Activated T-helper 1 cell treated with anti-CD3 and anti-CD28 coated beads, Interleukin-2, amount 50 U/mL, for 16 hours (primary cell): Measurements from ENCODE around the gene LZTS2.

ENCODE experiments used
- DNase-seq, 2 donors: peaks; one replicate each; pipeline ENCODE4 v3.0.0-alpha.2; 2020; ENCODE audit warnings: low read depth in 1 of 2, low spot score in 1 of 2

The LZTS2 gene

DNA sequence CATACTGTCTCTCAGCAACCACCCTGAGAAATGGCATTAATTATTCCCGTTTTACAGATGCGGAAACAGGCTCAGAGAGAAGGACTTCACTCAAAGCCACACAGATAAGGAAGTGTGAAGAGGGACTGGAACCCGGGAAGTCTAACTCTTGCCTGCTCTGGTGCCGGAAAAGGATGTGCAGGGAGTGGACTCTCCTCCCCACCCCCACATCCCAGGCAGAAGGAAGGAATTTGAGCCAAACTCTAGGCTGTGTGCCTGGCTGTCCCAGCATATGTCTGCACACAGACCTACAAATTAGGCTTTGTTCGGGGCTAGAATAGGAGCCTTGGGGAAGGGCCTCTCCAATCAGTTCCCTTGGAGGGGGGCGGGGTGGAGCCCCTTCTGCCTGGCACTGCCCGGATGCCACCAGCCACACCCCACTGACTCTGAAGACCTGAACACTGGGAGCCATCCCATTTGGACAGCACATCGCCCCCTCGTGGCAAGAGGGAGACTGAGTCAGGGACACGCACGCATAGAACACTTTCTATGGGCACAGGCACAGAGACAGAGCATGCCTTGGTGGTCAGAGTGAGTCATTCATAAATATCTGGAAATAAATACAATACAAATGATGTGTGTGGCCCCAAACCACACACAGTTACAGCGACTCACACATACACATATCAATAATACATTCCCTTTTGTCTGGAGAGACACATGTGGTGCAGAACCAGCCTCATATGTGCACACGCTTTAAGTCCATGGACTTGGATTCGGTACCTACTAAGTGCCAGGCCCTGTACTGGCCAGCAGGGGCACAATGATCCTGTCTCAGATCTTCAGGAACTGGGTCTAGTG lies 13.1 kb downstream of the LZTS2 start:
- DNase-seq, result peak; percentile 63 to 66

DNA sequence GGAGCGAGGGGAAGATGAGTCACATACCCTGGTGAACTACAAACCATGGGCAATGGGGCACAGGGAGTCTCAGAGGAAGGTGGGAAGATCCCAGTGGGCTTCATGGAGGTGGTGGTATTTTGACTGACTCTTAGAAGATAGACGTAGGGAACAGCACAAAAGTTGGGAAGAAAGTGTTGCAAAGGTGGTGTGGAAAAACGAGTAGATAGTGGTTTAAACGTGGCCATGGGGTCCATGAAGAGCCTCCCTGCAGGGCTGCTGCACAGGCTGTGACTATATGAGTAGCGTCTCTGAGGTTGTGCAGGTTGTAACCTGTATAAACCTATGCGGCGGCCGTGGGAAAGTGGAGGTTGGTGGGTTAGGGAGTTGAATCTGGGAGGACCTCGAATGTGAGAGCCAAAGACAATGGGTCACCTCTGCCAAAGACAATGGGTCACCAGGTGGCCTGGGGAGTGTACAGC lies 13.8 kb downstream of the LZTS2 start:
- DNase-seq, result no peak

DNA sequence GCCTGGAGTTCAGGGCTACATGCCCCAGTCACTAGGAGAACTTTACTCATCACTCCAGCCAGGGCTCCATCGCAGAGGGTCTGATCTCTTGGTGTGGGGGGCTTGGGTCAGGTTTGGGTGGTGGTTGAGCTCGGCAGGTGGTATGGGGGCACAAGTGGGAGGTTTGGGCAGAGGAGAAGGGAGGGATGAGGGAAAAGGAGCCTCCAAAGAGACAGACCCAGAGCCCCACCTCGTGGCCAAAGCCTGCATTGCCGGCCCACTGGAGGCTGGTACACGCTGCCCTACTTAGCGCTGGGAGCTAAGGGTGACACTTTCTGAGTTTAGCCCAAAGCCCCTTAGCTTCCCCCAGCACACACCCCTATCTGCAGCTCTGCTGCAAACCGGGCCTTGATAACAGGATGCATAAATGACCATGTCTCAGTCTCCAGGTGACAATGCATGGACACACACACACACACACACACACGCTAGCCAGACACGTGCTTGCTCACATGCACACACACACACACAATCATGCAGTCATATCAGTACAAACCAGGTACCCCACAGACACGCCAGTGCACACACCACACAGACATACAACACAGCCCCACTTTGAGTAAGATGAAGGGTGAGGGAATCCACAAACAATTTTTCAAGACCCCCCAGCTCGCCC lies 14.7 kb downstream of the LZTS2 start:
- peak; percentile 42 to 68 for DNase-seq

- no peak for DNase-seq
Observed at GRCh38 chr10:101014966-101015581, 15.5 kb downstream of the LZTS2 start.

GRCh38 chr10:101015582-101015973 lies 16.0 kb downstream of the LZTS2 start:
- DNase-seq, result no peak

GRCh38 chr10:101016814-101017213 lies 17.2 kb downstream of the LZTS2 start:
- no peak for DNase-seq

DNA sequence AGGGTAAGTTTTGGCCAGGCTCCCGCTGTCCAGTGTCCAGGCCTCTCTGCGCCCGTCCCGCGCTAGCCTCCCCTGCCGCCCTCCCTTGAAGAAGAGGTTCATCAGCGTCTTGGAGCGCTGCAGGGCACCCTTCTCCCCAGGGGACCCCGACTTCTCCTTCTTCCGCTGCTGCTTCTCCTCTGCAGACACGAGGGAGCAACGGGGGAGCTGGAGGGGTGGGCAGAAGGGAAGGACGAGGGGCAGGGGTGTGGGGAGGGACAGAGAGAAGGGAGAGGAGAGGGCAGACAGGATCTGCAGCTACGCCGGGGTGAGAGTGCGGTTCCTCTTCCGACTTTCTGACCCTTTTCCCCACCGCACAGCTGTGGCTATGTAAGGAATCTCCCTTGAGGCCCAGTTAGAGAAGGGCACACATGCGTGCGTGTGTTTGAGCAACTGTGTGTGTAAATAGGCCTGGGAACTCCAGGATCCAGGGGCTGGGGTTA lies 18.6 kb downstream of the LZTS2 start:
- DNase-seq, result no peak

DNA sequence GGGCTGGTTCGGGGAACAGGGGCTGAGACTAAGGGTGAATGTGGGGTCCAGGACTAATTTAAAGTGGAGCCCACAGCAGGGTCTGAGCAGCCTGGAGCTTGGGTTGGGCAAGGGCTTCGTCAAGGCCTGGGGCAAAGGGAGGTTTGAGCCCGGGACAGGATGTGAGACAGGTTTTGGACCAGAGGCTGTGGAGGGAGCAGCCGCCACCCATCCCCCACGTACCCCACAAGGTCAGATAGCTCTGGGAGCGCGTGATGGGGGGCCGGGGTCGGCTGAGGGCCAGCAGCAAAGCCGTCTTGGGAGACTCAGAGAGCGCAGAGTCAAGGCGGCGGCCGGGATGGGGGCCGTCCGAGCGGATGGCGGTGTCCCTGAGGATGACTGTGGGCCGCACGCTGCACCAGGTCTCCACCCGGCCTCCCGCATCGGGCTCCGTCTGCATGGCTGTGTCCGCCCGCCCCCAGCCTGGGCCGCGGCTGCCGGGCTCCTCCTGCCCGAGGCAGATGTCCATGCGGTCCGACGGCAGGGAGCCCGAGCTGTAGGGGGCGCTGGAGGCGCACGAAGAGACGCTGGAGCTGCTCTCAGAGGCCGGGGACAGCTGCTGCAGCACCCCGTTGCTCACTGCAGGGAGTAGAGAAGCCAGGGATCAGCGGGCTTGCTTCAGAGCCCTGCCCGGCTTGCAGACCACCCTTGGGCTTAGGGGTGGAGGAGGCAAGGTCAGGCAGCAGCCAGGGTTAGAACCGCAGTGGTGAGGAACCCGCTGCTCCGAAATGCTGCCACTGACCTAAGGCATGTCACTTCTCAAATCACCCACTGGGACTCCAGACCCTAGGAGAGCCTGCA lies 19.2 kb downstream of the LZTS2 start:
- peak; percentile 49 to 53 for DNase-seq

GRCh38 chr10:101019440-101019703 lies 19.8 kb downstream of the LZTS2 start:
- DNase-seq, result no peak

DNA sequence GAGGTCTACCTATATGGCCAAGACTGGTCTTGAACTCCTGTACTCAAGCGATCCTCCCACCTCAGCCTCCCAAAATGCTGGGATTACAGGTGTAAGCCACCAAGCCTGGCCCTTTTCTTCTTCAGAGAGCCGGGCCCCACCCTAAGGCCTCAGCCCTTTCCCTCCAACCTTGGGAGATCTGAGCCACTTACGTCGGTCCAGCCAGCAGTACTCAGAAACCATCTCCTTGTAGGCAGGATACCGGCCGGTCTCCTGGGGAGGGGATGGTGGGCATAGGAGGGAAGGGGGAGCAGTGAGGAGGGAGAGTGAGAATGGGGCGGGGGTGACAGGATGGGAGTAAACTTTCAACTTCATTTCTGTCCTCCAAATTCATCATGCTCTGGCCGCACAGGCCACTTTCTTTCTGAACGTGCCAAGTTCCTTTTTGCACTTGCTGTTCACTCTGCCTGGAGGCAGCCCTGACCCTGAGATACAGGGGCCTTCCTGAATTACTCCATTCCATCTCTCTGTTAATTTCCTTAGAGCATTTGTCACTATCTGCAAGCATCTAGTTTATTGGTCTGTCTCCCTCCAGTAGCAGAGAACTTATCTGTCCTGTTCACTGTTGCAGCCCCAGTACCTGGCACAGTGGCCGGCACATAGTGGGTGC lies 20.9 kb downstream of the LZTS2 start:
- DNase-seq, result no peak

- no peak for DNase-seq
Observed at GRCh38 chr10:101021239-101021638, 21.6 kb downstream of the LZTS2 start.

DNA sequence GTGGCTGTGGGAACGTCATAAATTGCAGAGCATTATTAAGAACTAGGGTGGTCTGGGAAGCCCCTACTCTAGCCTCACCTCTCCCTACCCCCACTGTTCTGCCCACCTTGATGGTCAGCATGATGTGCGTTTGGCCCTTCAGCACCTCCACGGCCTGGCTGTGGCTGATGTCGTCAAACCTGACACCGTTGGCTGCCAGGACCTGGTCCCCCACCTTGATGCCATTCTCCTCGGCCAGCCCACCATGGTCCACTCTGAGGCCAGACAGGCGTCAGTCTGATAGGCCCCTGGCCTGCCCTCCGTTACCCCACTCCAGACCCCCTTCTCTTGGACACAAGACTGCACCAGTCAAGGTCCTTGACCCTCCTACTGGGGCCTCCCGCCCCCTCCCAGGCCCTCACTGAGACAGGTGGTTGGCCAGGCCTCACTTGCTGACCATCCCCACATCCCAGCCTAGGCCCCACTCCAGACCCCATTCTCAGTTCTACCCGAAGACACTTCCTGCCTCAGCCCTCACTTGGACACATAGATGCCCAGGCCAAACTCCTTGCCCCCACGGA lies 22.2 kb downstream of the LZTS2 start:
- no peak for DNase-seq

- DNase-seq, result no peak
Observed at GRCh38 chr10:101022967-101023705, 23.5 kb downstream of the LZTS2 start.

GRCh38 chr10:101027106-101027720 lies 27.6 kb downstream of the LZTS2 start:
- DNase-seq, result no peak

- DNase-seq, result no peak
Observed at GRCh38 chr10:101028446-101029337, 29.1 kb downstream of the LZTS2 start.

DNA sequence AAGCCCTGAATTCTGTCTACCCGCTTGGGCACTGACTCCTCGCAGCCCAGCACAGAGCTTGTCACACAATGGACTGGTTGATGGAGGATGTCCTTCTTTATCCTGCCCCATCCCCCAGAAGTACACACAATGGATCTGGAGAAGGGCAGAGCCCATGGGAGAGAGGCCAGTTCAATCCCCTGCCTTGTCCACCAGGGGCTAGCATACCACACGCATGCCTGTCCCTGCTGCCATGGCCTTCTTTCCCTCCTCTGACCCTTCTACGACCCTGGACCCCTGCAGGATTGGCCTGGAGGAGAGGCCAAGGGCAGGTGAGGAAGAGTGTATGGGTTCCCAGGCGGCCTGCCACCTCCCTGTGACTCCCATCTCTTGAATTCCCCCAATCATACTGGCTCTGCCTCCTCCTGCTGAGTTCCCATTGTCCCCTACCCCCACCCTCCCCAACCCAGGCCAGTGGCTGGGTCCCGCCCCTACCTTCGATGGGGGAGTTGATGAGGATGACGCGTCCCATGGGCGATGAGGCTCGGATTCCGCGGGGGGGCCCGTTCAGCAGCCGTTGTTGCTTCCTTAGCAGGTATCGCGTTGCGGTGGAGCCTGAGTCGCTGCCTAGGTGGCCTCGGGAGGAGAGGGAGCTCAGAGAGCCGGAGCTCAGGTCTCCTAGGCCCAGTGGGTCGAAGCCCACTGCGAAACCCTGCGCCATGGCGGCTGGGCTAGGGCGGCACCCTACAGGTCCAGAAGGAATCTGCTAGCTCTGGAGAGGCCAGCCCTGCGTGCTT lies 30.1 kb downstream of the LZTS2 start:
- DNase-seq, result no peak

- no peak for DNase-seq
Observed at GRCh38 chr10:101030496-101031127, 31.0 kb downstream of the LZTS2 start.
